Measurements from ENCODE around the gene EGR1.

- TF ChIP-seq POLR2A (IDR thresholded peaks at IDR 0.05) (no peak), CTCF (IDR thresholded peaks at IDR 0.05 in 8 of 11, conservative IDR thresholded peaks at IDR 0.05 in 3 of 11) (no peak)
Observed at GRCh38 chr5:138468966-138469539, 3.8 kb downstream of the EGR1 start.

Measured in spleen (tissue), 7 donors.